Measurements from ENCODE around the gene PRLR. TPM values are rescaled to one million over a fixed set of nuclear protein-coding genes. Genes with fewer than 3 reads are reported as not detected.

The PRLR gene
- total and polyA plus RNA-seq, 4 donors = 3.5 to 44.5 (median 14.3) TPM

GRCh38 chr5:35264509-35264908, 34.2 kb upstream of the PRLR start:
- no peaks in the 10 kb centered on the region for H3K36me3 ChIP-seq (ENCODE audit: control insufficient read depth in 4 of 4, insufficient read depth in 3 of 4, low read depth in 1 of 4, low read length in 3 of 4)
- WGBS = 44% methylated on average over 2 of the region's 2 CpGs
- TF ChIP-seq, protein P1, sequence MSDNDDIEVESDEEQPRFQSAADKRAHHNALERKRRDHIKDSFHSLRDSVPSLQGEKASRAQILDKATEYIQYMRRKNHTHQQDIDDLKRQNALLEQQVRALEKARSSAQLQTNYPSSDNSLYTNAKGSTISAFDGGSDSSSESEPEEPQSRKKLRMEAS (IDR thresholded peaks at IDR 0.05) = no peak
- TF ChIP-seq FOXA1 (IDR thresholded peaks at IDR 0.05) (no peak), HNF4A (conservative IDR thresholded peaks at IDR 0.05) (peak; percentile 48 to 67)

GRCh38 chr5:35263266-35263877, 33.1 kb upstream of the PRLR start:
- no peak for DNase-seq (ENCODE audit: low spot score)

More at GRCh38 chr5:35264509-35264908, 34.2 kb upstream of the PRLR start:
- Histone ChIP-seq H3K9ac (ENCODE audit: low read depth in 1 of 2, low read length in 2 of 2) (no peak overlapping the region), H3K9me3 (ENCODE audit: control insufficient read depth in 4 of 4, low read length in 3 of 4) (no peaks in the 10 kb centered on the region), H3K27me3 (ENCODE audit: control insufficient read depth in 4 of 4, insufficient read depth in 4 of 4, low read length in 3 of 4) (no peaks in the 10 kb centered on the region), H3K4me3 (ENCODE audit: low read depth in 1 of 3, low read length in 3 of 3) (no peak overlapping the region), H3K27ac (ENCODE audit: low read depth in 1 of 2, low read length in 2 of 2) (no peak overlapping the region), H3K4me1 (ENCODE audit: control insufficient read depth in 4 of 4, insufficient read depth in 4 of 4, low read length in 3 of 4) (peaks cover 2 to 4% (median 2%) of the 10 kb centered on the region in 4 donors)
- no peak for DNase-seq (ENCODE audit: low spot score)

GRCh38 chr5:35253582-35253981, 23.3 kb upstream of the PRLR start:
- Histone ChIP-seq H3K9ac (ENCODE audit: low read depth in 1 of 2, low read length in 2 of 2) (no peak overlapping the region), H3K36me3 (ENCODE audit: control insufficient read depth in 4 of 4, insufficient read depth in 3 of 4, low read depth in 1 of 4, low read length in 3 of 4) (no peaks in the 10 kb centered on the region), H3K4me1 (ENCODE audit: control insufficient read depth in 4 of 4, insufficient read depth in 4 of 4, low read length in 3 of 4) (no peaks in the 10 kb centered on the region), H3K27ac (ENCODE audit: low read depth in 1 of 2, low read length in 2 of 2) (no peak overlapping the region), H3K4me3 (ENCODE audit: low read depth in 1 of 3, low read length in 3 of 3) (no peak overlapping the region), H3K27me3 (ENCODE audit: control insufficient read depth in 4 of 4, insufficient read depth in 4 of 4, low read length in 3 of 4) (no peaks in the 10 kb centered on the region), H3K9me3 (ENCODE audit: control insufficient read depth in 4 of 4, low read length in 3 of 4) (peaks cover 0 to 8% (median 3%) of the 10 kb centered on the region in 4 donors)
- 93% methylated on average over 3 of the region's 3 CpGs for WGBS
- DNase-seq (ENCODE audit: low spot score) = no peak
- no peak for TF ChIP-seq RAD21 (IDR thresholded peaks at IDR 0.05)
- TF ChIP-seq FOXA2 (IDR thresholded peaks at IDR 0.05) = no peak
- no peak for TF ChIP-seq SP1 (IDR thresholded peaks at IDR 0.05)
- TF ChIP-seq, protein P2, sequence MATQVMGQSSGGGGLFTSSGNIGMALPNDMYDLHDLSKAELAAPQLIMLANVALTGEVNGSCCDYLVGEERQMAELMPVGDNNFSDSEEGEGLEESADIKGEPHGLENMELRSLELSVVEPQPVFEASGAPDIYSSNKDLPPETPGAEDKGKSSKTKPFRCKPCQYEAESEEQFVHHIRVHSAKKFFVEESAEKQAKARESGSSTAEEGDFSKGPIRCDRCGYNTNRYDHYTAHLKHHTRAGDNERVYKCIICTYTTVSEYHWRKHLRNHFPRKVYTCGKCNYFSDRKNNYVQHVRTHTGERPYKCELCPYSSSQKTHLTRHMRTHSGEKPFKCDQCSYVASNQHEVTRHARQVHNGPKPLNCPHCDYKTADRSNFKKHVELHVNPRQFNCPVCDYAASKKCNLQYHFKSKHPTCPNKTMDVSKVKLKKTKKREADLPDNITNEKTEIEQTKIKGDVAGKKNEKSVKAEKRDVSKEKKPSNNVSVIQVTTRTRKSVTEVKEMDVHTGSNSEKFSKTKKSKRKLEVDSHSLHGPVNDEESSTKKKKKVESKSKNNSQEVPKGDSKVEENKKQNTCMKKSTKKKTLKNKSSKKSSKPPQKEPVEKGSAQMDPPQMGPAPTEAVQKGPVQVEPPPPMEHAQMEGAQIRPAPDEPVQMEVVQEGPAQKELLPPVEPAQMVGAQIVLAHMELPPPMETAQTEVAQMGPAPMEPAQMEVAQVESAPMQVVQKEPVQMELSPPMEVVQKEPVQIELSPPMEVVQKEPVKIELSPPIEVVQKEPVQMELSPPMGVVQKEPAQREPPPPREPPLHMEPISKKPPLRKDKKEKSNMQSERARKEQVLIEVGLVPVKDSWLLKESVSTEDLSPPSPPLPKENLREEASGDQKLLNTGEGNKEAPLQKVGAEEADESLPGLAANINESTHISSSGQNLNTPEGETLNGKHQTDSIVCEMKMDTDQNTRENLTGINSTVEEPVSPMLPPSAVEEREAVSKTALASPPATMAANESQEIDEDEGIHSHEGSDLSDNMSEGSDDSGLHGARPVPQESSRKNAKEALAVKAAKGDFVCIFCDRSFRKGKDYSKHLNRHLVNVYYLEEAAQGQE (IDR thresholded peaks at IDR 0.05) = no peak
- no peak for TF ChIP-seq NR2F2 (IDR thresholded peaks at IDR 0.05)
- no peak for TF ChIP-seq YY1 (IDR thresholded peaks at IDR 0.05)
- TF ChIP-seq, protein P3, sequence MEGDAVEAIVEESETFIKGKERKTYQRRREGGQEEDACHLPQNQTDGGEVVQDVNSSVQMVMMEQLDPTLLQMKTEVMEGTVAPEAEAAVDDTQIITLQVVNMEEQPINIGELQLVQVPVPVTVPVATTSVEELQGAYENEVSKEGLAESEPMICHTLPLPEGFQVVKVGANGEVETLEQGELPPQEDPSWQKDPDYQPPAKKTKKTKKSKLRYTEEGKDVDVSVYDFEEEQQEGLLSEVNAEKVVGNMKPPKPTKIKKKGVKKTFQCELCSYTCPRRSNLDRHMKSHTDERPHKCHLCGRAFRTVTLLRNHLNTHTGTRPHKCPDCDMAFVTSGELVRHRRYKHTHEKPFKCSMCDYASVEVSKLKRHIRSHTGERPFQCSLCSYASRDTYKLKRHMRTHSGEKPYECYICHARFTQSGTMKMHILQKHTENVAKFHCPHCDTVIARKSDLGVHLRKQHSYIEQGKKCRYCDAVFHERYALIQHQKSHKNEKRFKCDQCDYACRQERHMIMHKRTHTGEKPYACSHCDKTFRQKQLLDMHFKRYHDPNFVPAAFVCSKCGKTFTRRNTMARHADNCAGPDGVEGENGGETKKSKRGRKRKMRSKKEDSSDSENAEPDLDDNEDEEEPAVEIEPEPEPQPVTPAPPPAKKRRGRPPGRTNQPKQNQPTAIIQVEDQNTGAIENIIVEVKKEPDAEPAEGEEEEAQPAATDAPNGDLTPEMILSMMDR (IDR thresholded peaks at IDR 0.05; ENCODE audit: low read depth, low read length, missing input control) = no peak
- no peak for TF ChIP-seq HNF4A (conservative IDR thresholded peaks at IDR 0.05)
- no peak for TF ChIP-seq ZBTB33 (IDR thresholded peaks at IDR 0.05)
- TF ChIP-seq JUND (IDR thresholded peaks at IDR 0.05) = no peak
- TF ChIP-seq FOXA1 (IDR thresholded peaks at IDR 0.05) = no peak
- no peak for TF ChIP-seq TAF1 (conservative IDR thresholded peaks at IDR 0.05)
- TF ChIP-seq EGR1 (IDR thresholded peaks at IDR 0.05; ENCODE audit: low read depth in 2 of 2) = no peak

More at GRCh38 chr5:35263266-35263877, 33.1 kb upstream of the PRLR start:
- Histone ChIP-seq H3K27ac (ENCODE audit: low read depth in 1 of 2, low read length in 2 of 2) (no peak overlapping the region), H3K4me3 (ENCODE audit: low read depth in 1 of 3, low read length in 3 of 3) (no peak overlapping the region), H3K36me3 (ENCODE audit: control insufficient read depth in 4 of 4, insufficient read depth in 3 of 4, low read depth in 1 of 4, low read length in 3 of 4) (no peaks in the 10 kb centered on the region), H3K4me1 (ENCODE audit: control insufficient read depth in 4 of 4, insufficient read depth in 4 of 4, low read length in 3 of 4) (peaks cover 2 to 4% (median 2%) of the 10 kb centered on the region in 4 donors), H3K9ac (ENCODE audit: low read depth in 1 of 2, low read length in 2 of 2) (no peak overlapping the region), H3K27me3 (ENCODE audit: control insufficient read depth in 4 of 4, insufficient read depth in 4 of 4, low read length in 3 of 4) (no peaks in the 10 kb centered on the region), H3K9me3 (ENCODE audit: control insufficient read depth in 4 of 4, low read length in 3 of 4) (no peaks in the 10 kb centered on the region)
- no peak for TF ChIP-seq FOXA1 (IDR thresholded peaks at IDR 0.05)
- no peak for TF ChIP-seq GABPA (IDR thresholded peaks at IDR 0.05 in 1 of 2, conservative IDR thresholded peaks at IDR 0.05 in 1 of 2)
- TF ChIP-seq NR2F2 (IDR thresholded peaks at IDR 0.05) = no peak
- no peak for TF ChIP-seq RXRA (IDR thresholded peaks at IDR 0.05)
- no peak for TF ChIP-seq ZBTB33 (IDR thresholded peaks at IDR 0.05)
- no peak for TF ChIP-seq SP1 (IDR thresholded peaks at IDR 0.05)
- 85% methylated on average over 2 of the region's 2 CpGs for WGBS

Measured in liver (tissue), 9 donors.